ENCODE data around the gene RIBC2. TPM values are rescaled to one million over a fixed set of nuclear protein-coding genes. Genes with fewer than 3 reads are reported as not detected.

The RIBC2 gene
- polyA plus RNA-seq, 1 of the 3 experiments (the other 2 are of a cell fraction), result not detected

GRCh38 chr22:45477366-45478107 is 64.0 kb downstream of the RIBC2 start:
- 81% methylated on average over 7 of the region's 7 CpGs for WGBS (ENCODE audit: low lambda C conversion rate)
- CTCF ChIA-PET, result interaction anchor here (1.1 kb wide), 1 partner anchor 19 kb away, joined by 3 read pairs; no protein-coding TSS in a partner anchor

GRCh38 chr22:45478108-45478771 is 64.7 kb downstream of the RIBC2 start:
- ChIA-PET CTCF (interaction anchor here (1.1 kb wide), 1 partner anchor 20 kb away, joined by 3 read pairs; no protein-coding TSS in a partner anchor), POLR2A (no interaction called here)
- Histone ChIP-seq H3K4me3 (ENCODE audit: low read depth in 2 of 2, low read length in 1 of 2) (no peak overlapping the region), H3F3A (replicated peaks; ENCODE audit: insufficient read depth) (no peaks in the 10 kb centered on the region), H3K79me2 (ENCODE audit: insufficient read depth) (no peaks in the 10 kb centered on the region), H4K20me1 (ENCODE audit: insufficient read depth) (no peaks in the 10 kb centered on the region), H3K9me3 (no peaks in the 10 kb centered on the region; the same call in 1 of the 2 replicates), H3K4me1 (ENCODE audit: control insufficient read depth in 1 of 2, insufficient read depth in 2 of 2, low read depth in 1 of 2, low read length in 1 of 2) (no peaks in the 10 kb centered on the region; a peak in 1 of 4 replicates), H3K36me3 (replicated peaks in 1 of 2; ENCODE audit: control insufficient read depth in 1 of 2, insufficient read depth in 2 of 2, low read length in 1 of 2) (no peaks in the 10 kb centered on the region), H2AFZ (ENCODE audit: low read depth) (no peak overlapping the region), H3K9me2 (no peaks in the 10 kb centered on the region), H3K27me3 (ENCODE audit: insufficient read depth) (no peaks in the 10 kb centered on the region), H3K9ac (no peak overlapping the region), H3K27ac (ENCODE audit: low read depth in 2 of 2, low read length in 1 of 2) (0 out of 4 replicates have a peak overlapping the region, but pooled peaks of 1 of the 2 experiments have one; percentile 14), H3K4me2 (no peak overlapping the region)
- no peak for TF ChIP-seq RAD21 (IDR thresholded peaks at IDR 0.05; ENCODE audit: low read length)
- TF ChIP-seq TCF12 (IDR thresholded peaks at IDR 0.05), result peak; percentile 53; the same call in 1 of the 2 replicates
- 66% methylated on average over 11 of the region's 11 CpGs for WGBS (ENCODE audit: low lambda C conversion rate)
- DNase-seq, result no peak

More at GRCh38 chr22:45477366-45478107, 64.0 kb downstream of the RIBC2 start:
- no peak overlapping the region for H2AFZ ChIP-seq (ENCODE audit: low read depth)
- no peak for DNase-seq
- H3K36me3 ChIP-seq (replicated peaks in 1 of 2; ENCODE audit: control insufficient read depth in 1 of 2, insufficient read depth in 2 of 2, low read length in 1 of 2), result no peaks in the 10 kb centered on the region
- no peak for TF ChIP-seq GABPA (IDR thresholded peaks at IDR 0.05; ENCODE audit: low read depth)
- no peak for TF ChIP-seq MAX (IDR thresholded peaks at IDR 0.05; ENCODE audit: low read depth)
- TF ChIP-seq SIN3A (IDR thresholded peaks at IDR 0.05; ENCODE audit: borderline replicate concordance, low read depth, low read length), result no peak
- TF ChIP-seq POLR2AphosphoS5 (IDR thresholded peaks at IDR 0.05; ENCODE audit: low read depth, low read length), result no peak
- no peak for TF ChIP-seq USF1 (IDR thresholded peaks at IDR 0.05; ENCODE audit: borderline replicate concordance, low read depth)
- no peak for TF ChIP-seq TCF12 (IDR thresholded peaks at IDR 0.05)
- TF ChIP-seq USF2 (IDR thresholded peaks at IDR 0.05; ENCODE audit: borderline replicate concordance, low read depth, low read length), result no peak
- TF ChIP-seq EP300 (IDR thresholded peaks at IDR 0.05; ENCODE audit: borderline replicate concordance in 1 of 2, low read depth in 1 of 2, low read length in 1 of 2), result no peak
- no peaks in the 10 kb centered on the region for H3F3A ChIP-seq (replicated peaks; ENCODE audit: insufficient read depth)
- no peaks in the 10 kb centered on the region; the same call in 1 of the 2 replicates for H3K9me3 ChIP-seq
- H3K9ac ChIP-seq, result no peak overlapping the region
- H3K4me3 ChIP-seq (ENCODE audit: low read depth in 2 of 2, low read length in 1 of 2), result no peak overlapping the region
- POLR2A ChIA-PET, result no interaction called here
- no peaks in the 10 kb centered on the region for H3K9me2 ChIP-seq
- no peaks in the 10 kb centered on the region for H4K20me1 ChIP-seq (ENCODE audit: insufficient read depth)
- no peaks in the 10 kb centered on the region for H3K27me3 ChIP-seq (ENCODE audit: insufficient read depth)
- H3K27ac ChIP-seq (ENCODE audit: low read depth in 2 of 2, low read length in 1 of 2), result no peak overlapping the region
- H3K4me1 ChIP-seq (ENCODE audit: control insufficient read depth in 1 of 2, insufficient read depth in 2 of 2, low read depth in 1 of 2, low read length in 1 of 2), result no peaks in the 10 kb centered on the region; a peak in 1 of 4 replicates
- no peaks in the 10 kb centered on the region for H3K79me2 ChIP-seq (ENCODE audit: insufficient read depth)
- H3K4me2 ChIP-seq, result no peak overlapping the region

All from SK-N-SH (cell line).